Endometrial microvascular endothelial cells (primary cell): ENCODE data around the gene NPEPL1. TPM values are rescaled to one million over a fixed set of nuclear protein-coding genes. Genes with fewer than 3 reads are reported as not detected.
"Not testable (repeated sequence)": the region's sequence is repeated elsewhere in the genome, so short reads cannot be mapped to it uniquely, and the experiment has no call there.

Experiments used
- in situ Hi-C: cut with HindIII; loops from 2 replicates; pipeline ENCODE4 v1.10.0; 2017; ENCODE audit warnings: low sequenced_read_pairs, low pct_unique_long_range_greater_than_20kb; ENCODE audit errors: inconsistent ontology term
- total RNA-seq: library from RNA; depleted of rRNA; stranded (reverse); fragments of >200 nt; gene quantifications from one replicate; pipeline ENCODE4 v1.2.3, GENCODE V29; 2015; ENCODE audit errors: inconsistent ontology term

The NPEPL1 gene
- total RNA-seq, result 19.4 TPM

GRCh38 chr20:58692579-58693225 lies at the start of gene NPEPL1:
TSS of gene NPEPL1 (plus strand) at chr20:58692800. CDS start at chr20:58692901, 101 bp downstream.
- in situ Hi-C loops, result no loop called here

- in situ Hi-C loops, result not testable (repeated sequence)
Observed at GRCh38 chr20:58642896-58643295, 49.7 kb upstream of the NPEPL1 start.

- in situ Hi-C loops, result no loop called here
Observed at GRCh38 chr20:58645412-58645968, 47.1 kb upstream of the NPEPL1 start.

GRCh38 chr20:58646257-58646656 lies 46.3 kb upstream of the NPEPL1 start:
- in situ Hi-C loops, result no loop called here

- in situ Hi-C loops, result no loop called here
Observed at GRCh38 chr20:58646703-58647102, 45.9 kb upstream of the NPEPL1 start.

GRCh38 chr20:58647162-58647795 lies 45.3 kb upstream of the NPEPL1 start:
- in situ Hi-C loops, result no loop called here

- in situ Hi-C loops, result no loop called here
Observed at GRCh38 chr20:58647796-58648501, 44.7 kb upstream of the NPEPL1 start.

- in situ Hi-C loops, result not testable (repeated sequence)
Observed at GRCh38 chr20:58648502-58648825, 44.1 kb upstream of the NPEPL1 start.

GRCh38 chr20:58649288-58650180 lies 43.1 kb upstream of the NPEPL1 start:
- in situ Hi-C loops, result loop anchor here (25.0 kb wide), 2 partner anchors 213 to 412 kb away; partner anchors contain the start of genes ANKRD60, GNAS and GNAS-AS1

- in situ Hi-C loops, result loop anchor here (25.0 kb wide), 2 partner anchors 212 to 413 kb away; partner anchors contain the start of genes ANKRD60, GNAS and GNAS-AS1
Observed at GRCh38 chr20:58650181-58650775, 42.3 kb upstream of the NPEPL1 start.

GRCh38 chr20:58650776-58651558 lies 41.6 kb upstream of the NPEPL1 start, which contains the start of gene STX16:
TSS of gene STX16 (plus strand) at chr20:58651283. CDS start at chr20:58652007, 724 bp downstream.
- in situ Hi-C loops, result loop anchor here (25.0 kb wide), 2 partner anchors 211 to 414 kb away; partner anchors contain the start of genes ANKRD60, GNAS and GNAS-AS1

- in situ Hi-C loops, result loop anchor here (25.0 kb wide), 2 partner anchors 211 to 414 kb away; partner anchors contain the start of genes ANKRD60, GNAS and GNAS-AS1
Observed at GRCh38 chr20:58651559-58651945, 41.0 kb upstream of the NPEPL1 start.

GRCh38 chr20:58651946-58652605 lies 40.5 kb upstream of the NPEPL1 start:
- in situ Hi-C loops, result loop anchor here (25.0 kb wide), 2 partner anchors 210 to 415 kb away; partner anchors contain the start of genes ANKRD60, GNAS and GNAS-AS1

GRCh38 chr20:58652606-58653294 lies 39.9 kb upstream of the NPEPL1 start:
- in situ Hi-C loops, result loop anchor here (25.0 kb wide), 2 partner anchors 210 to 415 kb away; partner anchors contain the start of genes ANKRD60, GNAS and GNAS-AS1

GRCh38 chr20:58654337-58654736 lies 38.3 kb upstream of the NPEPL1 start:
- in situ Hi-C loops, result loop anchor here (25.0 kb wide), 2 partner anchors 208 to 417 kb away; partner anchors contain the start of genes ANKRD60, GNAS and GNAS-AS1
